ENCODE results near the gene E4F1. TPM values are rescaled to one million over a fixed set of nuclear protein-coding genes. Genes with fewer than 3 reads are reported as not detected.

The E4F1 gene
- total RNA-seq, 1 donor from 2014 or later, result 33.0 TPM

DNA sequence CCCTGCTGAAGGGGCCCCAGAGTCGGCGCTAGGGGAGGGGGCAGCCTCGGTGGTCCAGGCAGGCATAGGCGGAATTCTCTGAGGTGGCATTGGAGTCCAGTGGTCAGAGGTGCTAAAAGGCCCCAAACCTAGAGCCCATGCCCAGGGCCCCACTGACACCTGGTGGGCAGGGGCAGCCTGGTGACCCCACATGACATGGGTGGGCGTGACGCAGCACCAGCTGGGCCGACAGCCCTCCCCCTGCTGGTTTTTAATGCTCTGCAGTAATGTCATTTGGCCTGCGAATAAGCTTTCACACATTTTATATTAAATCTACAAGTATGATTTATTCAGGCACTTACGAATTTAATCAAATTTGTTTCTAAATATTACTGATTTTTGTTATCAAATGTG lies 46.7 kb downstream of the E4F1 start:
- TF ChIP-seq, protein P1, sequence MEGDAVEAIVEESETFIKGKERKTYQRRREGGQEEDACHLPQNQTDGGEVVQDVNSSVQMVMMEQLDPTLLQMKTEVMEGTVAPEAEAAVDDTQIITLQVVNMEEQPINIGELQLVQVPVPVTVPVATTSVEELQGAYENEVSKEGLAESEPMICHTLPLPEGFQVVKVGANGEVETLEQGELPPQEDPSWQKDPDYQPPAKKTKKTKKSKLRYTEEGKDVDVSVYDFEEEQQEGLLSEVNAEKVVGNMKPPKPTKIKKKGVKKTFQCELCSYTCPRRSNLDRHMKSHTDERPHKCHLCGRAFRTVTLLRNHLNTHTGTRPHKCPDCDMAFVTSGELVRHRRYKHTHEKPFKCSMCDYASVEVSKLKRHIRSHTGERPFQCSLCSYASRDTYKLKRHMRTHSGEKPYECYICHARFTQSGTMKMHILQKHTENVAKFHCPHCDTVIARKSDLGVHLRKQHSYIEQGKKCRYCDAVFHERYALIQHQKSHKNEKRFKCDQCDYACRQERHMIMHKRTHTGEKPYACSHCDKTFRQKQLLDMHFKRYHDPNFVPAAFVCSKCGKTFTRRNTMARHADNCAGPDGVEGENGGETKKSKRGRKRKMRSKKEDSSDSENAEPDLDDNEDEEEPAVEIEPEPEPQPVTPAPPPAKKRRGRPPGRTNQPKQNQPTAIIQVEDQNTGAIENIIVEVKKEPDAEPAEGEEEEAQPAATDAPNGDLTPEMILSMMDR (IDR thresholded peaks at IDR 0.05; ENCODE audit: unreplicated experiment), result no peak
- H3K9me3 Mint-ChIP-seq, result no peaks in the 10 kb centered on the region

DNA sequence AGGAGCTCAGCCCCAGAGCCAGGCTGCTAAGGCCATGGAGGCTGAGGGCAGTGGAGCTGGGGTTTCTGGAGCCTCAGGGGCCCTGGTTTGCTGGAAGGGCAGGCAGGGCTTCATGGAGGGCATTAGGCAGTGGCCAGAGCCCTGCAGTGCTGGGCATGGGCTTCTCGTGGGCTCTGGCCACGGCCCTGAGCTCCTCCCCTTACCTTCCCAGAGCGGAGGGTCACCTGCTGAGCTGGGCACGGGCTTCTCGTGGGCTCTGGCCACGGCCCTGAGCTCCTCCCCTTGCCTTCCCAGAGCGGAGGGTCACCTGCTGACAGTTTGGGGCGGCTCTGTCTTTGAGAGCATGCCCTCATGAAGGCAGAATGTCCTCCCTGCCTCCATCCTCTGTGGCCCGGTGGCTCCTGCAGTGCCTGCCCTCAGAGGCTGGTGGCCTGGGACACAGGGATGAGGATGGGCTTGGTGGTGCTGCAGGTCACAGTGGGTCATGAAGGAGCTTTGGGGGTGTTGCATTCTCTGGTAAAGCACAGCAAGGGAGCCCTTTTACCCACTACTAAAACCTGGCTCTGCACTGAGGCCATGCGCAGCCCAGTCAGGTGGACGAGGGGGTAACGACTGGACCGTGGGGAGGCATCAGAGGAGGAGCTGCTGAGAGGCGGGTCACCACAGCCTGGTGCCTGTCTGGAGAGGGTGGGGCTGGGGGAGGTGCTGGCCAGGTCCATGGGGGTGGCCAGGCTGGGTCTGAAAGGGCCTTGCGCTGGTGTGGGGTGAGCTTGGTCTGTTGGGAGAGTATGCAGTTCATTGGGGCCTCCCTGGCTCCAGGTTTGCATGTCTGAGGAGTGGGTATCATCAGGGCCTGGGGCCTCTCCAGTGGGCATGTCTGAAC lies 47.4 kb downstream of the E4F1 start:
- Mint-ChIP-seq H3K27me3 (ENCODE audit: low read depth) (peaks cover under 1% of the 10 kb centered on the region), H3K9me3 (no peaks in the 10 kb centered on the region), H3K4me1 (peaks cover 20% of the 10 kb centered on the region), H3K36me3 (peaks cover 2% of the 10 kb centered on the region), H3K4me3 (no peak overlapping the region), H3K27ac (no peak overlapping the region)
- no peak for DNase-seq (ENCODE audit: low spot score in 2 of 2, unreplicated experiment in 2 of 2)
- TF ChIP-seq, protein P1 (IDR thresholded peaks at IDR 0.05; ENCODE audit: unreplicated experiment), result no peak

More for the DNA sequence above, 46.7 kb downstream of the E4F1 start:
- no peak overlapping the region for H3K27ac Mint-ChIP-seq
- no peaks in the 10 kb centered on the region for H3K27me3 Mint-ChIP-seq (ENCODE audit: low read depth)
- H3K36me3 Mint-ChIP-seq, result peaks cover 2% of the 10 kb centered on the region
- H3K4me1 Mint-ChIP-seq, result peaks cover 24% of the 10 kb centered on the region
- DNase-seq (ENCODE audit: low spot score in 2 of 2, unreplicated experiment in 2 of 2), result no peak
- H3K4me3 Mint-ChIP-seq, result peak overlapping the region; percentile 93

- Mint-ChIP-seq H3K36me3 (peaks cover 2% of the 10 kb centered on the region), H3K4me3 (no peak overlapping the region), H3K9me3 (no peaks in the 10 kb centered on the region), H3K27me3 (ENCODE audit: low read depth) (peaks cover 7% of the 10 kb centered on the region), H3K27ac (no peak overlapping the region), H3K4me1 (peaks cover 9% of the 10 kb centered on the region)
- TF ChIP-seq, protein P1 (IDR thresholded peaks at IDR 0.05; ENCODE audit: unreplicated experiment), result no peak
- DNase-seq (ENCODE audit: low spot score in 2 of 2, unreplicated experiment in 2 of 2), result no peak
These were observed 48.6 kb downstream of the E4F1 start for GRCh38 chr16:2271848-2272461.

DNA sequence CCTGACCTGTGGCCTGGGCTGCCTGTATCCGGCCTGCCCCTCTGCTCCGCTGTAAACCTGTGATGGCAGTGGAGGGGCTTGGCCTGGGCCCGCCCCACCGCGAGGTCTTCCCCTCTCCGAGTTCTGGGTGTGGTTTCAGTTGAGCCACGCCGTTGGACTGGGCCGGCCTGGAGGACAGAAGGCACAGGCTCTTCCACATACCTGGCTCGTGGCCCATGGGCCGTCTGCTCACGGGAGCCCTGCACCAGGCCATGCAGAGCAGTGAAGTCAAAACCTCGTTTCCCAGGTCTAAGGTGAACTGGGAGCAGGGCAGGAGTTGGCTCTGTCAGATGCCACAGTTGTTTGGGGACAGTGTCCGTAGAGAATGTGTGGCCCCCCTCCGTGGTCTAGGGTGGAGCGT lies 50.1 kb downstream of the E4F1 start:
- peaks cover 14% of the 10 kb centered on the region for H3K27me3 Mint-ChIP-seq (ENCODE audit: low read depth)
- TF ChIP-seq, protein P1 (IDR thresholded peaks at IDR 0.05; ENCODE audit: unreplicated experiment), result no peak
- no peaks in the 10 kb centered on the region for H3K9me3 Mint-ChIP-seq
- H3K4me1 Mint-ChIP-seq, result peaks cover 7% of the 10 kb centered on the region
- DNase-seq (ENCODE audit: low spot score in 2 of 2, unreplicated experiment in 2 of 2), result no peak
- H3K27ac Mint-ChIP-seq, result peak overlapping the region; percentile 14
- peaks cover 2% of the 10 kb centered on the region for H3K36me3 Mint-ChIP-seq
- no peak overlapping the region for H3K4me3 Mint-ChIP-seq

GRCh38 chr16:2273931-2274330 lies 50.5 kb downstream of the E4F1 start:
- Mint-ChIP-seq H3K4me1 (peaks cover 5% of the 10 kb centered on the region), H3K9me3 (no peaks in the 10 kb centered on the region), H3K36me3 (peaks cover 2% of the 10 kb centered on the region), H3K27ac (no peak overlapping the region), H3K4me3 (no peak overlapping the region), H3K27me3 (ENCODE audit: low read depth) (peaks cover 14% of the 10 kb centered on the region)
- TF ChIP-seq, protein P1 (IDR thresholded peaks at IDR 0.05; ENCODE audit: unreplicated experiment), result no peak
- no peak for DNase-seq (ENCODE audit: low spot score in 2 of 2, unreplicated experiment in 2 of 2)
